Nucleus accumbens (tissue), 56 donors: Measurements from ENCODE around the gene PPA1.
"Not testable (repeated sequence)": the region's sequence is repeated elsewhere in the genome, so short reads cannot be mapped to it uniquely, and the experiment has no call there.

Experiments
- DNase-seq, 56 donors: peaks; one replicate each; lab custom pipeline; 2025; lab: John Stamatoyannopoulos, UW

Gene PPA1

GRCh38 chr10:70255329-70256299 is 22.4 kb upstream of the PPA1 start:
- DNase-seq = peak in 7 of 56 donors; percentile 15 to 39 (median 25)

- DNase-seq = no peak
These were observed 21.6 kb upstream of the PPA1 start for GRCh38 chr10:70254778-70255328.

GRCh38 chr10:70253878-70254765 is 20.9 kb upstream of the PPA1 start:
- DNase-seq = peak in 4 of 56 donors; percentile 8 to 22 (median 11)

- DNase-seq = peak in 17 of 56 donors; percentile 9 to 54 (median 33)
These were observed 17.9 kb upstream of the PPA1 start for GRCh38 chr10:70250961-70251680.

DNA sequence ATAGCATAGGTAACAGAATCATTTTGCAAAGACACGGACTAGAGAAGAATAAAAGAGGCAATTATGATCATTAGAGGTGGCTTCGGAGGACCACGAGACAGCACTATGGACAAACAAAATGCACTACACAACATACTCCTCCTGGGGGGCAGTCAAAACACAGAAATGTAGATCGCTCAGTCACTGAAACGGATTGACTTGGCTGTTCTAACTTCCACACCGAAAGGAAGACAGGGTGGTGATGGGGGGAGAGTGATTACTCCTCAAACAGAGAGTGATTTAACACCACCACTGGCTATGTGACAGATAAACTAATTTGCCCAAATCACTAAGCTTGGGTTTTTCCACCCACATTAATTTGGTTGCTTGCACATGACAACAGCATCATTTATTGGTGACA is 14.1 kb upstream of the PPA1 start:
- DNase-seq = peak in 1 of 56 donors; percentile 4

DNA sequence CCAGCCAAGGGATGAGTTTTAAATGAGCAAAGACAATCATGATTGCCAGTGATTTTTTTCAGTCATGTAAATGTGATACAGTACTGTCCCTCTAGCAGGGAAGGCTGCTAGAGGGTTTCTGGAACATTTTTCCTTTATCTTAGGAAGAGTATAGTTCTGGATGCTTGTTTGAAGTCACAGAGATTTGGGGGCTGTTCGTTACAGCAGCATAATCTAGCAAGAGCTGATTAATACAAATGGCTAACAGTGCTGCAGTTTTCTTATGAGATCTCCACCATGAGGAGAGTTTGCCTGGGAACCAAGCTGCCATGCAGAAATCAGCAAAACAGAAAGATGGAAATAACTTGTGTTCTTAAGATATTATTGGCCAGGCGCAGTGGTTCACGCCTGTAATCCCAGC is 7.9 kb upstream of the PPA1 start:
- DNase-seq = no peak

GRCh38 chr10:70239986-70240385 is 6.8 kb upstream of the PPA1 start:
- DNase-seq = not testable (repeated sequence)

GRCh38 chr10:70239077-70239976 is 6.1 kb upstream of the PPA1 start:
- DNase-seq = not testable (repeated sequence)

- not testable (repeated sequence) for DNase-seq
These were observed 4.8 kb upstream of the PPA1 start for GRCh38 chr10:70237958-70238536.

DNA sequence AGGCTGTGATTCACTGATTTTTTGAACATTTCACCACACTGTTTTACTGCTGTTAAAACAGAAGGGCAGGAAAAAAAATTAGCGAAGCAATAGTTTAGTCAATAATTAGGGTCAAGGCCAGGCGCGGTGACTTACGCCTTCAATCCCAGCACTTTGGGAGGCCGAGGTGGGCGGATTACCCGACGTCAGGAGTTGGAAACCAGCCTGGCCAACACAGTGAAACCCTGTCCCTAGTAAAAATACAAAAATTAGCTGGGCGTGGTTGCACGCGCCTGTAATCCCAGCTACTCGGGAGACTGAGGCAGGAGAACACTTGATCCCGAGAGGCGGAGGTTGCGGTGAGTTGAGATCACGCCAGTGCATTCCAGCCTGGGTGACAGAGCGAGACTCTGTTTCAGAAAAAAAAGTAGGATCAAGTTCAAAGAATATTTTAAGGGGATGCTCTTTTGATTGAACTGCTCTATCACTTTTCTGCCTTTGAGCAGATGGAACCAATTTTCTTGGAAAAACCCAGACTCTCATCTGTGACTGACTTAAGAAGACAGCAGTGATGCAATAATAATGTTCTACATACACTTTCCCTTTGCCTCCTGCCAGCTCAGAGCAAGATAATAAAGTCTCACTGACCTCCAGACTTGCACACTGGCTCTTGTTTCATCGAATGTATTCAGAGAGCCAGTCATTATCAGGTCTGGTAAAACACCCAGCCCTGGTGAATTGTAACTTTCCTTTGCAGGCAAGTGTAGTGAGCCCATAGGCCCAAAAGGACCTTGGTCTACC is 1.6 kb upstream of the PPA1 start:
- no peak for DNase-seq

- no peak for DNase-seq
These were observed 691 bp upstream of the PPA1 start for GRCh38 chr10:70233939-70234300.

GRCh38 chr10:70232859-70233108 is 445 bp downstream of the PPA1 start:
- peak in 1 of 56 donors; percentile 34 for DNase-seq

DNA sequence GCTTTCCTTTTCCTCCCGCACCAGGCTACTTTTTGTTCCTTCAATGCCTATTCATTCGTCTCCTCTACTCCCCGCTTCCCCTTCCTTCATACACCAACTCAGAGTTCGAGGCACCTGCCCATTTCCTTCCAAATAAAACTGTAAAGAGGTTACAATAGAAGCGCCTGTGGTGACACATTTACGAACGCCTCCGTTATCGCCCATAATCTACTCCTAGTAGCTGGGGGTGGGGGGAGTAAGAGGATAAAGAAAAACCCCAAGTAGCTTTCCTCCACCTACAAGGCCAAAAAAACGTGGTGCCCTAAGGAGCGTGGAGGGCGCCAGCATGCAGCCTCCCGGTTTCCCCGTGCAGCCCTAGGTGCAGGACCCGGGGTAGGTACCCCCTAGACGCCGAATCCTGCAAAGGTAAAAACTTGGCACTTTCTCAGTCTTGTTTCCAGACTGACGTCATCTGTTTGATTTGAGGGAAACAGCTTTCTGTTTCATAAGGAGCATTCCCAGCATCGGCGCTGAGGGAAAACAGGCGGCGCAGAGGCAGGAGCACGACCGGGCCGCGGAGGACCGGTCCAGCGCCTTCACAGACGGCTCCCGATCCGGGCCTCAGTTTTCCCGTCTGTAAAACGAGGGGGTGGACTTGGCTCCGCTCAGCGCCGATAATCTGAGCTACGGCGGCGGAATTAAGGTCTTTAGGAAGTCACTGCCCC is 922 bp downstream of the PPA1 start:
- DNase-seq = peak in 18 of 56 donors; percentile 12 to 64 (median 32)

DNA sequence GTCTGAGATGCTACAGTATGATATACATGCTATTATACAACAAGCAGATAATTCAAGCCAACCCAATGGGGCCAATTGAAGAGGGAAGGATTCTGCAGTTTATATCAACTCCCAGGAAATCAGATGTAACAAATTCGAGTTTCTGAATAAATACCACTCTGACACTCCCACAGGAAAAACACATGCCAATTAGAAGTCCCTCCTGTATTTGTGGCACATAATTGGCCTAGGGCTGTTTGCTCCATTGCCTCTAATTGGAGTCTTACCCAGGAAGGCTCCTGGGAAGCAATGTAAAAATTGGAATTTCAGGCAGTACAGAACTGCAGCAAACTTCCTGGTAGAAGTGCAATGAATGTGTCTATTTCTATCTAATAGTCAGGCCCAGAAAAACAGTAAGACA is 4.7 kb downstream of the PPA1 start:
- DNase-seq = no peak

DNA sequence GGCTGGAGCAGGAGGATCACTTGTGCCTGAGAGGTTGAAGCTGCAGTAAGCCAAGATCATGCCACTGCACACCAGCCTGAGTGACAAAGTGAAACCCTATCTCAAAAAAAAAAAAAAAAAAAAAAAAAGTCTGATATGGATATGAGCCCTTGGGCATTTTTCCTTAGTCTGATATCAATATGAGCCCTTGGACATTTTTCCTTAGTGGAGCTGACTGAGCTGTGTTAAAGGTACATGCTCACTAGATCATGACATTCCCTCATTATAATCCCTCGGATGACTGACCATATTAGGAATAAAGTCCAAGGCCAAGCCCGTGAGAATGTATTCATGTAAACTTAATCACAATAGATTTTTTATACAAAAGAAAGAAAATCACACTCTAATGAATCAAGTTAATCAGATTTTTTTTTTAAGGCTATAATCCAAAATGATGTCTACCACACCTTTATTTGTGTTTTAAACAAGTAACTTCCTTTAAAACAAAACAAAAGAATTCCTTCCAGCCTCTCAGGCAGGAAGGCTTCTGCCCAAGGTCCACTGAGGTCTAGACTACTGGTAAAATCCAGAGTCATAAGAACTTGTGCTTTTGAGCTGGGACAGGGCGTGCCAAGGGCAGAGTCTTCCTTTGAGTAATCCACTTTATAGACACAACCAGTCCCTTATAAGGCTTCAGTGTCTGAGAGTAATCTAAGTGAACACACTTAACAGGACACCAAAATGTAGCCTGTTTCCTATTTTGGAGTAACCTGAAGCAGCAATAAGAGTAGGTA is 5.5 kb downstream of the PPA1 start:
- DNase-seq = no peak

GRCh38 chr10:70223728-70224127 is 9.5 kb downstream of the PPA1 start:
- DNase-seq = no peak
